Ascending aorta (tissue), 2 donors: Measurements from ENCODE around the gene LACRT. TPM values are rescaled to one million over a fixed set of nuclear protein-coding genes. Genes with fewer than 3 reads are reported as not detected.

Source experiments
- DNase-seq, 2 donors: peaks; one replicate each; pipeline ENCODE4 v3.0.0-alpha.2; 2019; ENCODE audit warnings: low spot score in 2 of 2
- H3K27ac ChIP-seq, 2 donors: fragments of 200-600 bp; sonication (generic); one replicate each; pipeline ENCODE4 v1.5.1; 2016 to 2017; ENCODE audit warnings: mild to moderate bottlenecking in 1 of 2
- H3K27me3 ChIP-seq: fragments of 200-600 bp; sonication (generic); one replicate; pipeline ENCODE4 v1.5.1; 2017
- H3K36me3 ChIP-seq, 2 donors: fragments of 200-600 bp; sonication (generic); one replicate each; pipeline ENCODE4 v1.5.1; 2016
- H3K4me1 ChIP-seq, 2 donors: fragments of 200-600 bp; sonication (generic); one replicate each; pipeline ENCODE4 v1.5.1; 2016 to 2017; ENCODE audit warnings: mild to moderate bottlenecking in 1 of 2
- H3K4me3 ChIP-seq, 2 donors: fragments of 200-600 bp; sonication (generic); one replicate each; pipeline ENCODE4 v1.5.1; 2016 to 2017; ENCODE audit warnings: mild to moderate bottlenecking in 1 of 2
- H3K9me3 ChIP-seq, 2 donors: fragments of 200-600 bp; sonication (generic); one replicate each; pipeline ENCODE4 v1.5.1; 2016
- CTCF ChIP-seq, 3 experiments: fragments of 200-600 bp in 2 of 3; fragments of 450-650 bp in 1 of 3; sonication (generic) in 2 of 3; IDR thresholded peaks; one replicate each; pipeline ENCODE4 v1.5.1; 2016 to 2019; ENCODE audit warnings: antibody characterized with exemption in 3 of 3, mild to moderate bottlenecking in 1 of 3, moderate library complexity in 1 of 3
- intact Hi-C: fragments of 100-400 bp; cut with DNase I; formaldehyde crosslinking; loops from one replicate; pipeline ENCODE4 v1.15.1; 2023
- total RNA-seq: library from RNA; depleted of rRNA; stranded (reverse); fragments of >200 nt; gene quantifications from one replicate; pipeline ENCODE4 v1.1.0, GENCODE V29; 2016

LACRT gene
- total RNA-seq, 1 donor from 2014 or later, result not detected

- Histone ChIP-seq H3K4me1 (no peaks in the 10 kb centered on the region), H3K9me3 (no peaks in the 10 kb centered on the region), H3K36me3 (no peaks in the 10 kb centered on the region), H3K27ac (no peak overlapping the region), H3K27me3 (no peaks in the 10 kb centered on the region), H3K4me3 (no peak overlapping the region)
- DNase-seq, result no peak
- intact Hi-C loops, result no loop called here
- no peak for TF ChIP-seq CTCF (IDR thresholded peaks at IDR 0.05)
Observed at GRCh38 chr12:54604436-54604835, 30.3 kb downstream of the LACRT start.

- Histone ChIP-seq H3K27me3 (no peaks in the 10 kb centered on the region), H3K4me1 (no peaks in the 10 kb centered on the region), H3K9me3 (no peaks in the 10 kb centered on the region), H3K27ac (no peak overlapping the region), H3K4me3 (no peak overlapping the region), H3K36me3 (no peaks in the 10 kb centered on the region)
- intact Hi-C loops, result loop anchor here (2.0 kb wide), 1 partner anchor 353 kb away; no protein-coding TSS in a partner anchor
- no peak for TF ChIP-seq CTCF (IDR thresholded peaks at IDR 0.05)
- no peak for DNase-seq
Observed at GRCh38 chr12:54603872-54604271, 30.8 kb downstream of the LACRT start.

- Histone ChIP-seq H3K4me1 (no peaks in the 10 kb centered on the region), H3K4me3 (no peak overlapping the region), H3K27ac (no peak overlapping the region), H3K27me3 (no peaks in the 10 kb centered on the region), H3K9me3 (no peaks in the 10 kb centered on the region), H3K36me3 (no peaks in the 10 kb centered on the region)
- intact Hi-C loops, result loop anchor here (2.0 kb wide), 1 partner anchor 354 kb away; no protein-coding TSS in a partner anchor
- peak in 1 of 2 donors; percentile 78 for DNase-seq
- peak; percentile 37 to 83 (median 78) for TF ChIP-seq CTCF (IDR thresholded peaks at IDR 0.05)
Observed at GRCh38 chr12:54603173-54603814, 31.4 kb downstream of the LACRT start.

GRCh38 chr12:54602661-54603060 is 32.0 kb downstream of the LACRT start:
- no peaks in the 10 kb centered on the region for H3K27me3 ChIP-seq

GRCh38 chr12:54601841-54602240 is 32.9 kb downstream of the LACRT start:
- no peaks in the 10 kb centered on the region for H3K9me3 ChIP-seq
- no peaks in the 10 kb centered on the region for H3K27me3 ChIP-seq
- no peak overlapping the region for H3K27ac ChIP-seq
- DNase-seq, result no peak
- no peak for TF ChIP-seq CTCF (IDR thresholded peaks at IDR 0.05)
- H3K36me3 ChIP-seq, result no peaks in the 10 kb centered on the region
- no peak overlapping the region for H3K4me3 ChIP-seq
- intact Hi-C loops, result loop anchor here (2.0 kb wide), 1 partner anchor 355 kb away; no protein-coding TSS in a partner anchor
- H3K4me1 ChIP-seq, result no peaks in the 10 kb centered on the region

More at GRCh38 chr12:54602661-54603060, 32.0 kb downstream of the LACRT start:
- no peaks in the 10 kb centered on the region for H3K36me3 ChIP-seq
- H3K9me3 ChIP-seq, result no peaks in the 10 kb centered on the region
- no peak for DNase-seq
- no peak overlapping the region for H3K27ac ChIP-seq
- H3K4me3 ChIP-seq, result no peak overlapping the region
- H3K4me1 ChIP-seq, result no peaks in the 10 kb centered on the region
- TF ChIP-seq CTCF (IDR thresholded peaks at IDR 0.05), result no peak
- intact Hi-C loops, result loop anchor here (2.0 kb wide), 1 partner anchor 354 kb away; no protein-coding TSS in a partner anchor
